PC-9 (cell line): Measurements from ENCODE around the gene MYO1G.

Experiments
- EZH2 ChIP-seq: fragments of 200-600 bp; sonication (generic); IDR thresholded peaks from 2 replicates; pipeline ENCODE4 v1.8.0; 2017; ENCODE audit warnings: antibody characterized with exemption, low read depth
- TF ChIP-seq, protein P1 (sequence below): fragments of 200-600 bp; sonication (generic); conservative IDR thresholded peaks from 2 replicates; pipeline ENCODE4 v1.6.1; 2017; ENCODE audit warnings: mixed run types, antibody characterized with exemption, mild to moderate bottlenecking, moderate library complexity

GRCh38 chr7:44963364-44964290, 15.2 kb downstream of the MYO1G start:
- TF ChIP-seq, protein P1, sequence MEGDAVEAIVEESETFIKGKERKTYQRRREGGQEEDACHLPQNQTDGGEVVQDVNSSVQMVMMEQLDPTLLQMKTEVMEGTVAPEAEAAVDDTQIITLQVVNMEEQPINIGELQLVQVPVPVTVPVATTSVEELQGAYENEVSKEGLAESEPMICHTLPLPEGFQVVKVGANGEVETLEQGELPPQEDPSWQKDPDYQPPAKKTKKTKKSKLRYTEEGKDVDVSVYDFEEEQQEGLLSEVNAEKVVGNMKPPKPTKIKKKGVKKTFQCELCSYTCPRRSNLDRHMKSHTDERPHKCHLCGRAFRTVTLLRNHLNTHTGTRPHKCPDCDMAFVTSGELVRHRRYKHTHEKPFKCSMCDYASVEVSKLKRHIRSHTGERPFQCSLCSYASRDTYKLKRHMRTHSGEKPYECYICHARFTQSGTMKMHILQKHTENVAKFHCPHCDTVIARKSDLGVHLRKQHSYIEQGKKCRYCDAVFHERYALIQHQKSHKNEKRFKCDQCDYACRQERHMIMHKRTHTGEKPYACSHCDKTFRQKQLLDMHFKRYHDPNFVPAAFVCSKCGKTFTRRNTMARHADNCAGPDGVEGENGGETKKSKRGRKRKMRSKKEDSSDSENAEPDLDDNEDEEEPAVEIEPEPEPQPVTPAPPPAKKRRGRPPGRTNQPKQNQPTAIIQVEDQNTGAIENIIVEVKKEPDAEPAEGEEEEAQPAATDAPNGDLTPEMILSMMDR, result no peak
- TF ChIP-seq EZH2, result no peak
